Pulmonary artery endothelial cell (primary cell): Measurements from ENCODE around the gene ADAMTSL5. TPM values are rescaled to one million over a fixed set of nuclear protein-coding genes. Genes with fewer than 3 reads are reported as not detected.
A peak's percentile ranks its signal among the peaks of the same experiment; 100 is the strongest.

Experiments used
- DNase-seq: peaks from one replicate; pipeline ENCODE4 v3.0.0-alpha.2; 2011; ENCODE audit warnings: low read depth, low spot score
- total RNA-seq: library from RNA; depleted of rRNA; stranded (reverse); fragments of >200 nt; gene quantifications from 2 replicates; pipeline ENCODE4 v1.2.3, GENCODE V29; 2014

Gene ADAMTSL5
- total RNA-seq, 1 donor from 2014 or later = 0.07 TPM

GRCh38 chr19:1496714-1497577, 15.9 kb downstream of the ADAMTSL5 start:
- no peak for DNase-seq

DNA sequence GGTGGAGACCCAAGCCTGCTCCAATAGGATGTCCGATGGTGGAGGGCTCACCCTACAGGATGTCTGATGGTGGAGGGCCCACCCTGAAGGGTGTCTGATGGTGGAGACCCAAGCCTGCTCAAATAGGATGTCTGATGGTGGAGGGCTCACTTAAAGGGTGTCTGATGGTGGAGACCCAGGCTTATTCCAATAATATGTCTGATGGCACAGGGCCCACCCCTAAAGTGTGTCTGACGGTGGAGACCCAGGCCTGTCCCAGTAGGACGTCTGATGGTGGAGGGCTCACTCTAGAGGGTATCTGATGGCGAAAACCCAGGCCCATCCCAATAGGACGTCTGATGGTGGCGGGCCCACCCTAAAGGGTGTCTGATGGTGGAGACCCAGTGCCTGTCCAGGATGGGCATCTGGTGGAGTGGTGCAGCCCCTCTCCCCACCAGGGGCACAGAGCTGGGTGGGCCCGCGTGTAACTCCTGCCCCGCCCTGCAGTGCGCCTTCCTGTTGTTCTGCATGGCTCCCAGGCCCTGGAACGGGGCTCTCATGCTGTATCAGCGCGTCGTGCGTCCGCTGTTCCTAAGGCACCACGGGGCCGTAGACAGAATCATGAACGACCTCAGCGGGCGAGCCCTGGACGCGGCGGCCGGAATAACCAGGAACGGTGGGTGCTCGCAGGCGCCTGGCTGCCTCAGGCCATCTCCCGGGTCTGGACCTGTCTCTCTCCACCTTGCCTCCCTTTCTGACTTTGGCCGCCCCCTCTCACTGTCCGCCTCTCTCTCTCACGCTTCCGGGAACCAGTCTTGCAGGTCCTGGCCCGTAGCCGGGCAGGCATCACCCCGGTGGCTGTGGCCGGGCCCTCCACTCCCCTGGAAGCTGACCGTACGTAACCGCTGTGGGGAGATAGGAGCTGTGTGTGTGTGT, 16.8 kb downstream of the ADAMTSL5 start:
- no peak for DNase-seq

- DNase-seq = no peak
These were observed 17.6 kb downstream of the ADAMTSL5 start for GRCh38 chr19:1495051-1495798.

DNA sequence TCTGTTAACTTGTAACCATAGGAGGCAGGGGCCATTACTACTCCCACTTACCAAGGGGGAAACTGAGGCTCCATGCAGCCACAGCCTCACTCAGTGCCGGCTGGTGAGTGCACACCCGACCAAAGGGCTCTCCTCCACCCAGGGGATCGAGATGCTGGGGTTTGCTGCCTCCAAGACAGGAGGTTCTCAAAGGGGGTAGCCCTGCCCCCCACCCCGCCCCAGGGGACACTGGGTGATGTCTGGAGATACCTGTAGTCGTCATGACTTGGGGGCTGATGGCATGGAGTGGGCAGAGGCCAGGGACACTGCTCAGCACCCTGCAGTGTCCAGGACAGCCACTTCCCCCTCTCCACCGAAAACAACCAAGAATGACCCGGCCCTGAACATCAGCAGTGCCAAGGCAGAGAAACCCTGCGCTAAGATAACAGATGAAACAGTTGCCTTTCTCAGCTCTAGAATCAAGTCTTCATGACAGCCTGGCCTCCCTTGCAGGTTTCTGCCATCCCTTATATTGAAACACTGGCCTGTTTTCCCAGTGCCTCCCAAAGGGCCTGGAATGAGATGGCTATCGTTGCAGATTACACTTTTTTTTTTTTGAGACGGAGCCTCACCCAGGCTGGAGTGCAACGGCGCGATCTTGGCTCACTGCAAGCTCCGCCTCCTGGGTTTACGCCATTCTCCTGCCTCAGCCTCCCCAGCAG, 18.6 kb downstream of the ADAMTSL5 start:
- no peak for DNase-seq

- DNase-seq = no peak
These were observed 20.3 kb downstream of the ADAMTSL5 start for GRCh38 chr19:1492474-1493006.

DNA sequence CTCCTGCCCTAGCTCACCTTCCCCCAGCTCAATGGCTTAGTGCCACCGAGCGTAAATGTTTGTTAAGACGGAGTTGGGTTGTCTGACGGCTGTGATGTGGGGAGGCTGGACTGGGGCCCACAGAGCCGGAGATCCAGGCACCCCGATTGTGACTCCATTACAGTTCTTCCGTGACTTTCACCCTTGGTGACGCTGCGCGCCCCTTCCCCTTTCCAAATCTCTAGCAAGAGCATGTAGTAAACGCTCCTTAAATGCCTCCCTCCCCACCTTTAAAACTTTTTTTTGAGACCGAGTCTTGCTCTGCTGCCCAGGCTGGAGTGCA, 21.0 kb downstream of the ADAMTSL5 start:
- no peak for DNase-seq

DNA sequence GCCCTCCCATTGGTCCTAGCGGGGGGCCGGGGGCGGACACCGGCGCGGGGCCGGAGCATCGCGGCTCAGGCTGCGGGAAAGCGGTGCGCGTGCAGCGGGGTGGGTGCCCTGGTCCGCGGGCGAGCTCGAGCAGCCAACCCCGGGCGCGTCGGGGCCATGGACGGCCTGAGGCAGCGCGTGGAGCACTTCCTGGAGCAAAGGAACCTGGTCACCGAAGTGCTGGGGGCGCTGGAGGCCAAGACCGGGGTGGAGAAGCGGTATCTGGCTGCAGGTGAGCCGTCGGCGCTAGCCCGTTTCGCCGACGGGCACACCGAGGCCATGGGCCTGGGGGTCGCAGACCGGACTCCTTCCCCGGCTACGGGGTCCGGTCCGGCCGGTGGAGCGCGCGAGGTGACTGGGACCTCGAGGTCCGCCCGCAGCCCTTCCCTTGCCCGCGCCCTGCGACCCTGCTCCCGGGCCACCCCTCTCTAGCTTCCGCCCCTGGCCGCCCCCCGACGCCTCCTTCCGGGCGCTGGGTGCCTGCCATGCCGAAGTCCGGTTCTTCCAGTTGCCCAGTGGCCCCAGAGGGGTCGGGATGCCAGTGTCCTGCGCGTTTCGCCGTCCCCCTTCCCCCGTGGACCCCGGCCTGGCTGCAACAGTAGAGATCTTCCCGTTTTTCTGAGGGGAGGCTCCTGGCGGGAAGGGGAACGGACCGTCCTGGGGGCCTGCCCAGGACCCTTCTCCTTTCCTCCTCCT, 21.5 kb downstream of the ADAMTSL5 start, which contains the start of gene REEP6:
Gene REEP6, plus strand, starts transcription at position 68 of the 735 bp plus-strand sequence. Its CDS starts 89 bp downstream, at position 157.
- no peak for DNase-seq

- peak; percentile 97 for DNase-seq
These were observed 22.3 kb downstream of the ADAMTSL5 start, which contains the start of gene PCSK4 for GRCh38 chr19:1490311-1491113. TSS of gene PCSK4 (minus strand) at chr19:1490350. CDS start at chr19:1490346, 4 bp downstream.

- DNase-seq = no peak
These were observed 23.1 kb downstream of the ADAMTSL5 start for GRCh38 chr19:1489463-1490310.

DNA sequence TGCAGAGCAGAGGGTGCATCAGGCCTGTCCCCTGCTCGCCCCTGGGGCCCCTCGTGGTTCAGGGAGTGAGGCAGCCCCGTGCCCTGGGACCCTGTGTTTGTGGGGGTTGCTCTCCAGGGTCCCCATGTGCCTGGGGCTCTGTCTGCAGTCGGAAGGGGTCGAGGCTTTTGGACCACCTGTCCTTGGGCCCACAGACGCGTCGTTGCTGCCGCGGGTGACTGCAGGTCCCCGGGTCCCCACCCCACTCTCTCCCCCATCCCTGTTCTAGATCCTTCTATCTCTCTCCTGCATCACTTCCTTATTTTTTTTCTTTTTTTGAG, 24.6 kb downstream of the ADAMTSL5 start:
- DNase-seq = no peak

GRCh38 chr19:1487576-1488281, 25.1 kb downstream of the ADAMTSL5 start:
- no peak for DNase-seq

DNA sequence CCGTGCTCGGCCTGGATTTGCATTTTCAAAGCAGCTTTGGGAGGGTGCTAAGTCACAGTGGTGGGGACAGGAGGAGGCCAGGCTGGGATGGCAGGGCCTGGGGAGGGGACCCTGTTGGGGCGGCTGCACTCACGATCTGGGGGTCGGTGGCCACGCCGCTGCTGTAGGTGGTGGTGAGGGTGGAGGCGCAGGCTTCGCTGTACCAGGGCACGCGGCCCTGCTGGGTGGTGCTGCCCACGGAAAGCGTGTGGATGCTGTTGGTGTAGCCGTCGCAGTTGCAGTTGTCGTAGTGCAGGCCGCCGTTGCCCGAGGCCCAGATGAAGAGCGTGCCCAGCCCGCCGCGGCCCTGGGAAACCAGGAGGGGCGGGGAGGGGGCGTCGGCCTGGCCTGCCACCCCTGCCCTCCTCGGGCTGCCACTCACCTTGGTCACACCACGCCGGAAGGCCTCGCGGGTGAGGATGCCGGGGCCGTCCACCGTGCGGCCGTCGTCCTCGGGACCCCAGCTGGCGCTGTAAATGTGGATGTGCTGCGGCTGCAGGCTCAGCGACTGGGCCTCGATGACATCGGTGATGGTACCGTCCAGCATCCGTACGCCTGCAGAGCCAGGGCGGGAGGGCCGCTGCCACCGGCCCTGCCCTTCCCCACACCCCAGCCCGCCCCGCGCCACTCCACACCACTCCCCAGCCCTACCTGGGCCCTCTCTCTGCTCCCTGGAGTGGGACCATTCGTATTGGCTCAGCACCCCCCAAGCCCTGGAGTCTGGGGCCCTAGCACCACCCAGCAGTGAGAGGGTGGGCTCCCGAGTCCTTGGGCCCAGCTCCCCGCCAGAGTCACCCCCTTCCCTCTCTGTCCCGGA, 25.9 kb downstream of the ADAMTSL5 start:
- no peak for DNase-seq

DNA sequence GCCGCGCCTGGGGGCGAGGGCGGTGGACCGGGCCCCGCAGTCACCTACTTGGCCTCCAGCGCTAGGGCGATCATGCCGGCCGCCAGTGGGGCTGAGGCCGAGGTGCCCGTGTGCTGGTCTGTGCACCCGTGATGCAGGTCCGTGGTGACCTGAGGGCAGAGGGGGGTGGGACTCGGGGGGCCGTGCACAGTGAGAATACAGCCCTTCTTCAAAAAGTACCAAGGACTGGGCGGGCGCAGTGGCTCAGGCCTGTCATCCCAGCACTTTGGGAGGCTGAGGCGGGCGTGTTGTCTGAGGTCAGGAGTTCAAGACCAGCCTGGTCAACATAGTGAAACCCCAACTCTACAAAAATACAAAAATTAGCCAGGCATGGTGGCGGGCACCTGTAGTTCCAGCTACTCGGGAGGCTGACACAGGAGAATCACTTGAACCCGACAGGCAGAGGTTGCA, 28.8 kb downstream of the ADAMTSL5 start:
- DNase-seq = no peak

- DNase-seq = no peak
These were observed 29.5 kb downstream of the ADAMTSL5 start for GRCh38 chr19:1483131-1483978.

- DNase-seq = no peak
These were observed 30.3 kb downstream of the ADAMTSL5 start for GRCh38 chr19:1482361-1483130.
